SIG-M5 (cell line): ENCODE results near the gene MAP4K1.
"Not testable (repeated sequence)": the region's sequence is repeated elsewhere in the genome, so short reads cannot be mapped to it uniquely, and the experiment has no call there.

Source experiments
- DNase-seq: peaks from one replicate; lab custom pipeline; 2025; lab: John Stamatoyannopoulos, UW

MAP4K1 gene

DNA sequence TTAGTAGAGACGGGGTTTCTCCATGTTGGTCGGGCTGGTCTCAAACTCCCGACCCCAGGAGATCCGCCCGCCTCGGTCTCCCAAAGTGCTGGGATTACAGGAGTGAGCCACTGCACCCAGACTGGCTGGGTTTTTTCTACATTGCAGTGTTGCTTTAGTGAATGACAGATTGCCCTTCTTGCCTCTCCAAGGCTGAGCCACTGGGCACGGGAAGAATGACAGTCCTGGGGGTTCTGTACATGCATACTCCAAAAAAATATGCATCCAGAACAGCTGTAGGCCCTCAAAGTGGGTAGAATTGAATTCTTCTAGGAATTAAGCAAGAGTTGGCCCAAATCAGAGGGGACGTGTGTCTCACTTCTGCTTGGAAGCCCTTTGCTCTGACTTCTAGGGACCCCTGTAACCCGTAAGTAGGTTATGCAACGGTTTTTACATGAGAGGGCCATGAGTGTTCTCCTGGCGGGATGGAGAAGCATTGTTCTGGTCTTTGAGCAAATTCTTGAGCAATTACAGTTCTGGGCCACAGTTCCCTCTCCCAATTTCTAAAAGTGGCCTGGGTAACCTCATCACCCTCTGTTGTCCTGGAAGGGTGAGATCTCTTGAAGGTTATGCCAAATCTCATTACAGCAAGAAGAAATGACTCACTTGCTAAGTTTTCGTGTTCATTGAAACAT lies 33.3 kb upstream of the MAP4K1 start:
- peak; percentile 79 for DNase-seq

DNA sequence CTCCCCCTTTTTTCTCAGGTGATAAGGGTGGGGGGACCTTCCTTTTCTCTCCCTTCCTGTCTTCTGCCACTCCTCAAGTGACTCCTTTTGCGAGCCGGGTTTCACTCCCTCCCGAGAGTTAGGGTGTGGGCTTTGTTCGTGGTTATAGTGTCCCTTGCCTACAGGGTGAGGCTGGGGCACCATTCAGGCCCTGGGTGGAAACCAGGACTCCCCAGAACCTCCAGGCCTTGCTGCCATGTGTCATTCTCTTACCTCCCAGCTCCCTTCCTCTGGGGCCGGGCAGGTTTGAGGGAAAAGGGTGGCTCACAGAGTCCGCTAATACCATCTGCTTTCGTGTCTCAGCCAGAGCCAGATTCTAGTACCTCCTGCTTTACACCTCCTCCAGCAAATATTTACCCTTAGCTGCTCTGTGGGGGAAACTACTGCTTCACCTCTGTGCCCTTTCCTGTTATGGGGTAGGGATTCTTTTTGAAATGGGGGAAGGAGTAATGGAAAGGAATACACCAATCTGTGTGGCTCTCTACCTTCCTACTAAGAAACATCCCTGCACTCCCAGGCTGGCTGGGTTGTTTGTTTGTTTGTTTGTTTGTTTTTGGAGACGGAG lies 32.5 kb upstream of the MAP4K1 start:
- no peak for DNase-seq

DNA sequence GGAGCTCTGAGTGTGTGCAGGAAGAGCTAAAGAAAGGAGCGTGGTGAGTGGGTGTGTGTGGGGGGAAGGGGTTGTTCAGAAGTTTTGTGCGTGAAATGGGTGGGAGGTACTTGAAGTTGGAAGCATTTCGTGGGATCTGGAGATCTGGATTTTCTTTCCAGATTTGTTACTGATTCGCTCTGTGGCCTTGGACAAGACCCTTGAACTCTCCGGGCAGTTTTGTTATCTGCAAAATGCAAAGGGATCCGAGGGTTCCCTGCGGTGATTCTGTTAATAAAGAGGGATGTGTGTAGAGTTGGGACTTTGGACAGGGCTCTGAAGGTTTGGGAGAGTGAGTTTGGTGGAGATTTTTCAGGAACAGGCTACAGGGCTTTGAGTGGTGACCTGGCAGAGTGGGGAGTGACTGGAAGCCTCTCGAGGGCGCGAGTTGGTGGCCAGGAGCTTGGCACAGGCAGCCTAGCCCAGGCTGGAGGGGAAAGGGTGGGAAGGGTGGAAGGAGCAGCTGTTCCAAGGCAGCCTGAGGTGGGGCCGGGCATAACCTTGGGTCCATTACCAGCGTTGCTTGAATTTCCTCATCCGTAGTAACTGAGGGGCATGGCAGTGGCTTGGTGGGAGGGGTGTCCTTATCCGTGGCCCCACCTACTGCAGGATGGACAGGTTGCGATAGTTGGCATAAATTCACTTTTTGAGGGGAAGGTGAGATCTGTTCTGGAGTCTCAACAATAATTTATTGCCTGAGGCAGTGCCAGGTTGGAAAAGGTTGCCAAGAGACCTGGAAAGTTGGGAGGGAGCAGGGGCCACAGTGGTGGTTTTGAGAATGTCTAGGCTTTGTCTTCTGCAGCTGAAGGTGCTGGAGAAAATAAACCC lies 31.8 kb upstream of the MAP4K1 start:
- no peak for DNase-seq

DNA sequence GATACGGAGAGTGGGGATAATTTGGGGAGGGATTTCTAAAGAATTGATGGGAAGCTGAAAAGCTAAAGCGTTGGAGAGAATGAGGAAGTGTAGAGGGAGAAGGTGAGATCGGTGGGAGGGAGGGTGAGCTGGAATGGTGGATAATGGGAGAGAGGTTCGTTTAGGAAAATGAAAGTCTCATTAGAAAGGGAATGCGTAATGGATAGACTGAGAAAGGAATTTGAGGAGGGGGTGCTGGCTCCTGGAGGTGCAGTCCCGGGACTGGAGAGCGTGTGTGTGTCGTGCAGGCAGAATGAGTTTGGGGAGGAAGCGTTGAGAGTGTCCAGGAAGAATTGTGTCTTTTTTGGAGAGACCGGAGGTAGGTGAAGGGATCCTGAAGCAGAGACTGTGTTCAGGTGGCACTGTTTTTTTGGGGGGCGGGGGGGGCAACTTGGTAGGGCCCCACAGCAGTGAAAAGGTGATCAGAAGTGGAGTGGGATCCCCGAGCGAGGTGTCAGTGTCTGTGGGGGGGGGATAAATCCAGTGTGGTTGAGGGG lies 31.1 kb upstream of the MAP4K1 start:
- DNase-seq = no peak

DNA sequence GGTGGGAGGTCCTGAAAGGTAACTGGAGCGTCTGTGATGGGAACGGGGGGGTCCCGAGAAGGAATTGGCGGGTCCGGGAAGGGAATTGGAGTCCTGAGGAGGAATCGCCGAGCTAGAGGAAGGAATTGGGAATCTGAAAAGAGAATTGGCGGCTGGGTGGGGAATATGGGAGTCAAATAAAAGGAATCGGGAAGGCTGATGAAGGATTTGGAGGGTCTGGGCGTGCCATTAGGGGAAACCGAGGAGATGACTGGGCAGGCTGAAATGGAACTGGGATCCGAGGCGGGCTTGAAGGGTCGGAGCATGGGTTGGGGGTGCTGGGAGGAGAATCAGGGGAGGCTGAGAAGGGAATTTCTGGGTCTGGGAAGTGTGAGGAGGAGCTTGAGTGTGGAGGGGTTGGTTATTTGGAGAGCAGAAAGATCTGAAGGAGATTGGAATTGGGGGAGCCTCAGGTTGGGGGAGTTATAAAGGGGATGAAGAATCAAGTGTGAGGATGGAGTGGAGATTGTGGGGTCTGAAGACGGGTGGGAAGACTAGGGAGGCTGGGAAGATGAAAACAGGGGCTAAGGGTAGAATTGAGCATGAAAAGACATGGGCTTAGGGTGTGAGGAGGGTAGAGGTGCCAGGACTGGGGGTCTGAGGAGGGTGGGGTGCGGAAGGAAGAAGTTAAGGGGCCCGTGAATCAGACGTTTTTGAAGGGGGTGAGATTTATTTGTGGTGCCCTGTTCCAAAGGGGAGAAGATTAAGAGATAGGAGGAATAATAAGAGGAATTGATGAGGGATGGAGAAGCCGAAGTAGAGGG lies 30.4 kb upstream of the MAP4K1 start:
- DNase-seq = no peak

DNA sequence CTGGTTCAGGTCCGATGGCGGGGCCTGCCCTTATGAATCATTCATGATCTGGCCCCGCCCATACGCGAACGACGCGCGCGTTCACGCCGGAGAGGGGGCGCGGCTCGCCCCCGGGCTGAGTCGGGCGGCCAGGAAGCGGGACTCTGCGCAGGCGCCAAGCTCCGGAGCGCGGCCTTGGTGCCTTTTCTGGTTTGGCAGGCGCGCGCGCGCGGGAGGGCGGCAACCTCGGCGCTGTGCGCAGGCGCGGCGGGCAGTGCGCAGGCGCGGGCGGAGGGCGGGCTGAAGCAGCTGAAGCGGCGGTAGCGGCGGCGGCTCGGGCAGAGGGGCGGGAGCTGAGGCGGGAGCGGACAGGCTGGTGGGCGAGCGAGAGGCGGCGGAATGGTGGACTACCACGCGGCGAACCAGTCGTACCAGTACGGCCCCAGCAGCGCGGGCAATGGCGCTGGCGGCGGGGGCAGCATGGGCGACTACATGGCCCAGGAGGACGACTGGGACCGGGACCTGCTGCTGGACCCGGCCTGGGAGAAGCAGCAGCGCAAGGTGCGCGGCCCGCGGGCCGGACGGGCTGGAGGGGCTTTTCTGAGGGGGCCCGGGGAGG lies 29.7 kb upstream of the MAP4K1 start, which contains the start of gene ACTN4:
ACTN4 (plus strand) TSS at position 282 of the 598 bp plus-strand sequence; CDS start at position 379, 97 bp downstream.
- no peak for DNase-seq

DNA sequence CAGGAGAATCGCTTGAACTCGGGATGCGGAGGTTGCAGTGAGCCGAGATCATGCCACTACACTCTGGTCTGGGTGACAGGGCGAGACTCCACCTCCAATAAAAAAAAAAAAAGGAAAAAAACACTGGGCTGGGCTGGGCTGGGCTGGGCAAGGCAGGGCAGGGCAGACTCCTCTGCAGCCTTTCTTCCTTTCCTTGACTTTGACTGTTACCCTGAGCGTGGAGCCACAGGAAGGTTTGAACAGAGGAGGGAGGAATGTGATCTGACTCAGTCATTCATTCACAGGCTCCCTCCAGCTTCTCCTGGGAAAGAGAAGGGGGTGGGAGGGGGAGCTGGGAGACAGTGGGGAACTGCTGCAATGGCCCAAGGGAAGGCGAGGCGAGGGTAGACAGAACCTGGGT lies 27.0 kb upstream of the MAP4K1 start:
- DNase-seq = no peak

DNA sequence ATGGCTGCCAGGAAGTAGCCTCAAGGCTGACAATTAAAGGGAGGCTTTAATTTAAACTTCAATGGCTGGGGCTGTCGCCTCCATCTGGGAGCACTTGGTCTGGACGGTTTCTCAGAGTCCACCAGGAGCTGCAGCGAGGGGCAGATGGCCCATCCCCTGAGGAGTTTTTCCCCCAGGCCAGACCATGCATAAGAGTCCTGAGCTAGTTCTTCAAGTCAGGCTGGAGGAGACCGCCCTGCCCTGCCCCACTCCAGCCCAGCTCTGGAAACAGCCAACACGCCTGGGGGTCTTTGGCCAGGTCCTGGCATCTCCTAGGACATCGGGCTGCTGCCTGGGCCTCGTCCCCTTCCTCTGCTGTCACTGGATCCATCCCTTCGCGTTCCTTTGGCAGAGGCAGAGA lies 24.4 kb upstream of the MAP4K1 start:
- no peak for DNase-seq

DNA sequence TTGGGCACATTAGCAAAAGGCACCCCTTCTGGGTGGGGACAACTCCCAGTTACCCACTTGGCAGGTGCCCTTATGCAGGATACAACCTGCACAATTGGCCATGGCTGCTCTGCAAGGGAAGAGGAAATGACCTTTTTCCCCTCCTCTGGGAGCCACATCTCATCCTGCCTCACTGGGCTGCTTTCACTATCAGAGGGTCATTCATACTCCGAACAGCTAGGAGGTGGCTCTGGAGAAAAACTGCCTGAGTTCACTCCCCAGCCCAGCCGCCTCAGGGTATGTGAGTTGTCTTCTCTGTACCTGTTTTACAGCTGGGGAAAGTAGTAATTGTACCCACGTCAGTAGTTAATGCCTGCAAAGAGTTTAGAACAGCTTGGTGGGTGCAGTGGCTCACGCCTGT lies 22.6 kb upstream of the MAP4K1 start:
- no peak for DNase-seq

DNA sequence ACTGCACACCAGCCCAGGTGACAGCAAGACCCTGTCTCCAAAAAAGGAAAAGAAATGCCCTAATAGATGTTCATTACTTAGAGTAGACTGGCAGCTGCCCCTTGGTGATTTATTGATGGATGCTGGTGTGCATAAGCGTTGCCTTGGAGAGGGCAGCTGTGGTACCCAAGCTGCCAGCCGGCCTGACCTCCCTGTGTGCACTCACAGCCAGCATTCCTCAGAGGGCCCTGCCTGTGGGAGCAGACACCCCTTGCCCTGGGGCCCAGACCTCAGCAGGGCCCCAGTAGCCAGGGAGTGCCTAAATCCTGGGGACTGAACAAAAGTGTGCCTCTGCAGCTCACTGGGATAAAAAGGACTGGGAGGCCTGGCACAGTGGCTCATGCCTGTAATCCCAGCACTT lies 21.9 kb upstream of the MAP4K1 start:
- no peak for DNase-seq

DNA sequence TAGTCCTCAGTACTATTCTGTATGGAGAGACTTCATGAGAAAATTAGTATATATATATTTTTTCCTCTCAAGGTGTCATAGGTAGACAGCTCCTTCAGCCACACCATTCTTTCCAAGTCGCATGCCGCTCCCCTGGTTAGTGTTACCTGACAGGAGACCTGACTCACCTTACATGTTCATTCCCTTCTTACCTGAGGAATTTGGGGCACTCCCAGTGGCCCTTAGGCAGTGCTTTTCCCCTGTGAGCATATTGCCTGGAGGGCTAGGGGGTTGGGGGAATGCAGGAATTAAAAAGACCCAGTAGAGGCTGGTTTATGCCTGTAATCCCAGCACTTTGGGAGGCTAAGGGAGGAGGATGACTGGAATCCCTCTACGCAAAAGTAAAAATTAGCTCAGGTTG lies 20.7 kb upstream of the MAP4K1 start:
- no peak for DNase-seq

DNA sequence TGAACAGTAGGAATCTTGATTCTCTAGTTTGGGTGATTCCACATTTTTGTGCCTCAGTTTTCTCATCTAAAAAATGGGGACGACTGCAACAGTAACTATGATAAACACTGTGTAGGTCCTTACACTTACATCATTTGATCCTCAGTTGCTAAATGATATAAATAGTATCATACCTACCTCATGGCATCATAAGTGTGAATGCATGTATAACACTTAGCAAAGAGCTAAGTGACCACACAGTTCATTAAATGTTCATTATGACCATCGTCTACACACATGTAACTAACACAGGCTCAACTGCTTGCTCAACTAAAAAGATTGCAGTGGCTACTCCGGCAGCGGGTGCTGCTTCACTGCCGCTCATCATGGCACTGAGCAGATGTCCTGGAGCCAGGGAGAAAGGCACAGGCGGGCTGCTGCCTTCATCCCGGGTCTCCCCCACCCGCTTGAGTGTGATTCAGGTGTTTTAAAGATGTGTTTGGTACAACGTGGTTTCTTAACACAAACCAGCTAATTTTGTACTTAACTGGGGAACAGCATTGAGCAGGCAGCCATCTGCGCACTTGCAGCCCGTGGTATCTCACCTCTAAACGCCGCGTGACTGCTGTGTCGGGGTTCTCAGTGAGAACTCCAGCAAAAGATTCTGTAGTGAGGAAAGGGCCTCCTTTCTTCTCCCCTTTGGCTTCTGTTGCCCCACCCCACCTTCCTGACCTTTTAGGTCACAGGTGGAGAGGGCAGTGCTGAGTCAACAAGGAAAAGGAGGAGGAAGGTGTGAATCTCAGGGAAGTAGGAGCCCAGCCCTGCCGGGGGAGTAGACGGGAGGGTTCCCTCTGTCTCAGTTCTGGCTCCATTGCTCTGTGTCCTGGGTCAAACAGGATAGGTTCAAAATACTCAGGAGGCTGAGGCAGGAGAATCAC lies 18.0 kb upstream of the MAP4K1 start:
- DNase-seq = no peak

DNA sequence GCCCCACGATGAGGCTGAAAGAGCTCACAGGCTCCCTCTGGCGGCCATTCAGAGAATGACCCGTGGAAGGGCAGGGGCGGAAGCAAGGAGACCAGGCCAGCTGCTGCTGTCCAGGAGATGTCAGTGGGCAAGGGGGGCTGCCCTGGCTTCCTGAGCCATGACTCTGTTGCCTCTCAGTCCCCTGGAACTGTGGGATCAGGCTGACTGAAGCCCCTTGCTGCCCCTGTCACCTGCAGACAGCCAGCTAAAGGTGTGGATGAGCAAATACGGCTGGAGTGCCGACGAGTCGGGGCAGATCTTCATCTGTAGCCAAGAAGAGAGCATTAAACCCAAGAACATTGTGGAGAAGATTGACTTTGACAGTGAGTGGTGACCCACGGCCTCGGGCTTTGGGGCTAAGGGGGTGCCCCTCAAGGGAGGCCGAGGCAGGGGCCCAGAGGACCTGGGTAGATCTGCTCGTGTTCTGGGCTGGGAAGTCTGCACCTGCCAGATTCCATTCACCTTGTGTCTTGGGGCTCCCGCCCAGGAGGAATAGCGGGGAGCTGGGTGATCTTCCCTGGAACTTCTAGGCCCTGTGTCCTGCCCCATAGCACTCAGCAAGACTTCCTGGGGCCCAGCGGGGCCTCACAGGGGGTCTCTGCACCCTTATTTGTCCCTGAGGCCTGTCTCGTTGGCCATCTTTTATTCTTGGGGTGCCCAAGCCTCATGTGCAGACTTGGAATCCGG lies 17.2 kb upstream of the MAP4K1 start:
- no peak for DNase-seq

DNA sequence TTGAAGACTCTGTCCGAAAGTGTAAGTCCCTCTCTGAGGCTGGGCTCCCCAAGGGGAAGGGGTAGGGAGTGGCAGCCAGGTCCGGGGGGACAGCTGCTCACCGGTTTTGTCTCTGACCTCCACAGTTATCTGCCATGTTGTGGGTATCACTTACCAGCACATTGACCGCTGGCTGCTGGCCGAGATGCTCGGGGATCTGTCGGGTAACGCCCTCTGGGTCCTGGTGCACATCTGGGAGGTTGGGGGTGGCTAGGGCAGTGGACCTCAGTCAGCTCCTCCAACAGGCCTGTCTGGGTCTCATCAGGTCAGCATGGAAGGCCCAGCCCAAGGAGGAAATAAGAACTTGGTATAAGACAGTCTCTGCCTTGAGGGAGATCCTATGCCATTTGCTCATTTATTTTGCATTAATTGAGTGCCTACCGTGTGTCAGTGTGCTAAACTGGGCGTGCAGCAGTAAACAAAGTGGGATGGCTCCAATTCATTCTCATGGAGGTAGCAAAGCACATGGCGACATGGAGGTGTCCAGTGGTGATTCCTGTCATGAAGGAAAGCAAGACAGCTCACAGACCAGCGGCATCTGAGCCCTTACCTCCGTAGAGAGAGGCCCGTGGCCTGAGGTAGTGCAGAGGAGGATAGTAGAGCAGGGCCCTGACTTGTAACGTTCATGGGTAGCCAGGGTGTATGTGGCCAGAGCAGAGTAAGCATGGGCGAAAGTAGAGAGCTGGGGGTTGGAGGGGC lies 14.9 kb upstream of the MAP4K1 start:
- no peak for DNase-seq

DNA sequence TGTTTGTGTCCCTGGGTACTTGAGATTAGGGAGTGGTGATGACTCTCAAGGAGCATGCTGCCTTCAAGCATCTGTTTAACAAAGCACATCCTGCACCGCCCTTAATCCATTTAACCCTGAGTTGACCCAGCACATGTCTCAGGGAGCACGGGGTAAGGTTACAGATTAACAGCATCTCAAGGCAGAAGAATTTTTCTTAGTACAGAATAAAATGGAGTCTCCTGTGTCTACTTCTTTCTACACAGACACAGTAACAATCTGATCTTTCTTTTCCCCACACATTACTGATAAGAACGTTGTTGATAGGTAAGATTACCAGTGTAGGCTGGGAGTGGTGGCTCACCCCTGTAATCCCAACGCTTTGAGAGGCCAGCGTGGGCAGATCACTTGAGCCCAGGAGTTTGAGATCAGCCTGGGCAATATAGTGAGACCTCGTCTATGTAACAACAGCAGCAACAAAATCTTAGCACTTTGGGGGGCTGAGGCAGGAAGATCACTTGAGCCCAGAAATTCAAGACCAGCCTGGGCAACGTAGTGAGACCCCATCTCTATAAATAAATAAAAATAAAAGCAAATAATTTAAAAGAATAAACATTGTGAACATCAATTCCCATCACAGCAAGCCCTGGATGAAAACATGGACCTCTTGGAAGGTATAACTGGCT lies 14.2 kb upstream of the MAP4K1 start:
- not testable (repeated sequence) for DNase-seq

DNA sequence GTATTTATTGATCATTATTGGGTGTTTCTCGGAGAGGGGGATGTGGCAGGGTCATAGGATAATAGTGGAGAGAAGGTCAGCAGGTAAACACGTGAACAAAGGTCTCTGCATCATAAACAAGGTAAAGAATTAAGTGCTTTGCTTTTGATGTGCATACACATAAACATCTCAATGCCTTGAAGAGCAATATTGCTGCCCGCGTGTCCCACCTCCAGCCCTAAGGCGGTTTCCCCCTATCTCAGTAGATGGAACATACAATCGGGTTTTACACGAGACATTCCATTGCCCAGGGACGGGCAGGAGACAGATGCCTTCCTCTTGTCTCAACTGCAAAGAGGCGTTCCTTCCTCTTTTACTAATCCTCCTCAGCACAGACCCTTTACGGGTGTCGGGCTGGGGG lies 13.5 kb upstream of the MAP4K1 start:
- DNase-seq = not testable (repeated sequence)

DNA sequence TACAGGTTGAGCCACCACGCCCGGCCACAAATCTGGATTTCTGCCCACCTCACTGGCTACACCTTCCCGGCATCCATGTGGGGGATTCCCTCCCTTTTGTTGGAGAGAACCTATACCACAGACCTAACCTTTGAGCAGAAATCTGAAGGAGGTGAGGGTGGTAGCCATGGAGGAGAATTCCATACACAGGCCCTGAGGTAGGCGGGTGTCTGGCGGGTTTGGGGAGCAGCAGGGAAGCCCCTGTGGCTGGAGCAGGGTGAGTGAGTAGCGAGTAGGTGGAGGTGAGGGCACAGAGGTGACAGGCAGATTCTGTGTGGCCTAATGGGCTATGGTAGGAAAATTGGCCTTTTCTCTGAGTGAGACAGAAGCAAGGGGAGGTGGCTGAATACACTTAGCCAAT lies 11.8 kb upstream of the MAP4K1 start:
- DNase-seq = no peak

DNA sequence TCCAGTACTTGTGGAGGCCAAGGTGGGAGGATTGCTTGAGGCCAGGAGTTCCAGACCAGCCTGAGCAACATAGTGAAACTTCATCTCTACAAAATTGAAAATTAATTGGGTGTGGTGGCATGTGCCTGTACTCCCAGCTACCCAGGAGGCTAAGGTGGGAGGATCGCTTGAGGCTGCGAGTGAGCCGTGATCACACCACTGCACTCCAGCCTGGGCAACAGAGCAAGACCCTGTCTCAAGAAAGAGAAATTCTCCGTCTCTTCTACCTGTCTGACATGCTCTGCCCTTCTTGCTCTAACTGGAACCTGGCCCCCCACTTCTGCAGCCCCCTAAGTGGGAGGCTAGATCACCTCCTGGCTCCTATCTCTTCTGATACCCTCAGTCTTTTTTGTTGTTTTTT lies 8.6 kb upstream of the MAP4K1 start:
- DNase-seq = no peak
